Calu3 (cell line): ENCODE data around the gene DQX1. TPM values are rescaled to one million over a fixed set of nuclear protein-coding genes. Genes with fewer than 3 reads are reported as not detected.

ENCODE experiments used
- BruUV-seq: library from RNA; stranded (reverse); fragments of 400-500 nt; replicated peaks from 2 replicates; lab custom pipeline; 2021; lab: Mats Ljungman, UMichigan
- CTCF ChIA-PET: fragments of 300-600 bp; sonication (Branson Sonifier 250); formaldehyde crosslinking; loops from one replicate; lab custom pipeline; 2022; ENCODE audit warnings: antibody characterized with exemption; lab: Charles Lee
- DNase-seq: peaks from one replicate; pipeline ENCODE4 v3.0.0; 2022
- H3K27ac Mint-ChIP-seq: one replicate; pipeline ENCODE4 v1.8.0; 2022; ENCODE audit warnings: mixed read lengths; ENCODE audit not compliant: unreplicated experiment
- H3K27me3 Mint-ChIP-seq: one replicate; pipeline ENCODE4 v1.8.0; 2022; ENCODE audit warnings: mixed read lengths; ENCODE audit not compliant: unreplicated experiment
- H3K36me3 Mint-ChIP-seq: one replicate; pipeline ENCODE4 v1.8.0; 2022; ENCODE audit warnings: mild to moderate bottlenecking, moderate library complexity, mixed read lengths; ENCODE audit not compliant: insufficient read depth, unreplicated experiment
- H3K4me1 Mint-ChIP-seq: one replicate; pipeline ENCODE4 v1.8.0; 2022; ENCODE audit warnings: mild to moderate bottlenecking, low read depth, mixed read lengths; ENCODE audit not compliant: unreplicated experiment
- H3K4me3 Mint-ChIP-seq: one replicate; pipeline ENCODE4 v1.8.0; 2022; ENCODE audit warnings: mild to moderate bottlenecking, low read depth, moderate library complexity, mixed read lengths; ENCODE audit not compliant: unreplicated experiment
- H3K9me3 Mint-ChIP-seq: one replicate; pipeline ENCODE4 v1.8.0; 2022; ENCODE audit warnings: low read depth, mixed read lengths; ENCODE audit not compliant: unreplicated experiment
- intact Hi-C: fragments of 100-400 bp; cut with micrococcal nuclease; formaldehyde crosslinking; loops from one replicate; pipeline ENCODE4 v1.10.0; 2022; ENCODE audit not compliant: unreplicated experiment
- total RNA-seq: library from RNA; stranded (reverse); gene quantifications from 2 replicates; pipeline ENCODE4 v1.2.3, GENCODE V29; 2022
- TF ChIP-seq, protein P1 (sequence below): fragments of 200-600 bp; IDR thresholded peaks from one replicate; pipeline ENCODE4 v1.8.0; 2022; ENCODE audit warnings: antibody characterized with exemption; ENCODE audit not compliant: unreplicated experiment

DQX1 gene
- total RNA-seq, 1 experiment from 2014 or later: 0.14 TPM

DNA sequence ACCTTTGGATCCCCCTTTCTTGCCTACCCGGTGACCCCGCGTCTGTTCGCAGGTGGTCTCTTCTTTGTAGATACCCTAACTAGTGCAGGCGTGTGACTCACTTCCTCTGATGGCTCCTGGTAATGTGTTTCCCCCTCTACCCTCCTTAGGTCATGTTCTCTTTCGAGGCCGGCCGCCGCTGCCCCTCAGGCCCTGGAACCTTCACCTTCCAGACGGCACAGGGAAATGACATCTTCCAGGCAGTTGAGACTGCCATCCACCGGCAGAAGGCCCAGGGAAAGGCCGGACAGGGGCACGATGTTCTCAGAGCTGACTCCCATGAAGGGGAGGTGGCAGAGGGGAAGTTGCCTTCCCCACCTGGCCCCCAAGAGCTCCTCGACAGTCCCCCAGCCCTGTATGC is 30.1 kb upstream of the DQX1 start:
- H3K27ac Mint-ChIP-seq: no peak overlapping the region
- H3K4me1 Mint-ChIP-seq: peaks cover 18% of the 10 kb centered on the region
- DNase-seq: no peak
- TF ChIP-seq, protein P1, sequence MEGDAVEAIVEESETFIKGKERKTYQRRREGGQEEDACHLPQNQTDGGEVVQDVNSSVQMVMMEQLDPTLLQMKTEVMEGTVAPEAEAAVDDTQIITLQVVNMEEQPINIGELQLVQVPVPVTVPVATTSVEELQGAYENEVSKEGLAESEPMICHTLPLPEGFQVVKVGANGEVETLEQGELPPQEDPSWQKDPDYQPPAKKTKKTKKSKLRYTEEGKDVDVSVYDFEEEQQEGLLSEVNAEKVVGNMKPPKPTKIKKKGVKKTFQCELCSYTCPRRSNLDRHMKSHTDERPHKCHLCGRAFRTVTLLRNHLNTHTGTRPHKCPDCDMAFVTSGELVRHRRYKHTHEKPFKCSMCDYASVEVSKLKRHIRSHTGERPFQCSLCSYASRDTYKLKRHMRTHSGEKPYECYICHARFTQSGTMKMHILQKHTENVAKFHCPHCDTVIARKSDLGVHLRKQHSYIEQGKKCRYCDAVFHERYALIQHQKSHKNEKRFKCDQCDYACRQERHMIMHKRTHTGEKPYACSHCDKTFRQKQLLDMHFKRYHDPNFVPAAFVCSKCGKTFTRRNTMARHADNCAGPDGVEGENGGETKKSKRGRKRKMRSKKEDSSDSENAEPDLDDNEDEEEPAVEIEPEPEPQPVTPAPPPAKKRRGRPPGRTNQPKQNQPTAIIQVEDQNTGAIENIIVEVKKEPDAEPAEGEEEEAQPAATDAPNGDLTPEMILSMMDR: no peak
- H3K4me3 Mint-ChIP-seq: no peak overlapping the region
- CTCF ChIA-PET: no interaction called here
- no peaks in the 10 kb centered on the region for H3K9me3 Mint-ChIP-seq
- H3K36me3 Mint-ChIP-seq: peaks cover 24% of the 10 kb centered on the region
- no TSS peak for BruUV-seq
- intact Hi-C loops: no loop called here
- peaks cover 17% of the 10 kb centered on the region for H3K27me3 Mint-ChIP-seq

DNA sequence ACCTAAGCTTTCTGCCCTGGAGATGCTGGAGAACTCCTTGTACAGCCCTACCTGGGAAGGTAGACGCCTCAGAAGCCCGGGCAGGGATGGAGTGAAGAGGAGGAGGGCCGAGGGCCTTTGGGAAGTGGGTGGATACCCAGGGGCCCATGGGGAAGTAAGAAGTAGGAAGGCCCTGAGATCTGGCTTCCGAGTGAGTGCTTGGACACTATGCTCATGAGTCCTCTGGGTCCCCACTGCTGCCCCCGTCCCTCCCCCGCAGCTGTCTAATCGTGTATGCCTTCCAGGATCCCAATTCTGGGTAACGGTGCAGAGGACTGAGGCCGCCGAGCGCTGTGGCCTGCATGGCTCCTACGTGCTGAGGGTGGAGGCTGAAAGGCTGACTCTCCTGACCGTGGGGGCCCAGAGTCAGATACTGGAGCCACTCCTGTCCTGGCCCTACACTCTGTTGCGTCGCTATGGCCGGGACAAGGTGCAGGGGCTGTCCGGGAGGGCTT is 29.6 kb upstream of the DQX1 start:
- Mint-ChIP-seq H3K4me1 (peaks cover 18% of the 10 kb centered on the region), H3K4me3 (peak overlapping the region; percentile 36), H3K9me3 (no peaks in the 10 kb centered on the region), H3K27ac (no peak overlapping the region), H3K36me3 (peaks cover 24% of the 10 kb centered on the region), H3K27me3 (peaks cover 12% of the 10 kb centered on the region)
- DNase-seq: no peak
- CTCF ChIA-PET: no interaction called here
- BruUV-seq: no TSS peak
- intact Hi-C loops: no loop called here
- TF ChIP-seq, protein P1: no peak

DNA sequence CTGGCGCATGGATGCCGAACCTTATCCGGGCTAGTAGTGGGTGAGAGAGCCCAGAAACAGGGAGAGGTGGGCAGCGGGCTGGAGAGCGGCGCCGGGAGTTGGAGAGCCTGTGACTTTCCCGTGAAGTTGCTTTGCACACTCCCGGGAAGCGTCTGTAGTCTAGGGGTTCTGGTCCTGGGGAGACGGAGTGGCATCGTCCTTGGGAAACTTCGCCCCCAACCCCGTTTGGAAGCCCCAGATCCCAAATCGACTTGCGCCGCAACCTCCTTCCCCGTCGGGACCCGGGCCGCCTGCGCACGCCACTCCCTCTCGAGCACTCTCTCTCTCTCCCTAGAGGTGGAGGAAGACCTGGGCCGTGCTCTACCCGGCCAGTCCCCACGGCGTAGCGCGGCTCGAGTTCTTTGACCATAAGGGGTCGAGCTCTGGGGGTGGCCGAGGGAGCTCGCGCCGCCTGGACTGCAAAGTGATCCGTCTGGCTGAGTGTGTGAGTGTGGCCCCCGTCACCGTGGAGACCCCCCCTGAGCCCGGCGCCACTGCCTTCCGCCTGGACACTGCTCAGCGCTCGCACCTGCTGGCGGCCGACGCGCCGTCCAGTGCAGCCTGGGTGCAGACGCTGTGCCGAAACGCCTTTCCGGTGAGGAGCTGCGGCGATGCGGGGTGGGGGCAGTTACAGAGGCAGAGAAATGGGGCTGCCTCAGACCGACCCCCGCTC is 28.9 kb upstream of the DQX1 start:
- CTCF ChIA-PET: no interaction called here
- TF ChIP-seq, protein P1: no peak
- intact Hi-C loops: no loop called here

DNA sequence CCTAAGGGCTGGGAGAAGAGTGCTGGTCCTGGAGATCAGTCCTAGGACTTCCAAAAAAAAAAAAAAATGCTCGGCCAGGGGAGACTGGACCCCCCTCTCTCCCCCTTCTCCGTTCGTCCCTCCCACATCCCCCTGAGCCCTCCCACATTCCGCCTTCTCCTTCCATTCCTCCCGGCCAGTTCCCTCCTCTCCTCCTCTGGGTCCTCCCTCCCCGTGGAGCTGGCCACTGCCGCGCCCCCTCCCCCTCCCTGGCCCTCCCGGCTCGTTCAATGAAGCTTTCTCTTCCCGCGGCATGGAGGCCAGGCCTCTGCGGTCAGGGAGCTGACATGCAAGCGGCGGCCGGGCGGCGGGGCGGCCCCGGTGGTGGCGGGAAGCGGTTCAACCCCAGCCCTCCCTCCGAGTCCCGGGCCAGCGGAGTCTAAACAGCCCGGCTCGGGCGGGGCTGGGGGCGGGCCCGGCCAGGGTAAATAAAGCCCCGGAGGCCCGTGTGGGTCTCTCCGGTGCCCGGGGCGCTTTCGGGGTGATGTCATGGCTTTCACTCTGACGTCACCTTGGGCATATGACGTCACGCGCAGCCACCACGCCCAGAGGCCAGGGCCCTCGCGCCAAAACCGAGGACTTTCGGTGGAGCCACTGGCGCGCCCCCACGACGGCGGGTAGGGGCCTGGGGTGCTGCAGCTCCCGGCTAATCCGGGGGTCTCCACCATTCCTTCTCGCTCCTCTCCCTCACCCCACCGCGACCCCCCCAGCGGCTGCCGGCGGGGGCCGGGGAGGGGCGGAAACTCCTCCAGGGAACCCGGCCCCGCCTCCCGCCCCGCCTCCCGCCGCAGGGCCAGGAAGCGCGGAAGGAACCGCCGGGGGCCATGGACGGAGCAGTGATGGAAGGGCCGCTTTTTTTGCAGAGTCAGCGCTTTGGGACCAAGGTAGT is 28.1 kb upstream of the DQX1 start, which contains the start of the genes DOK1 and LOXL3:
Gene DOK1 (plus strand): TSS at position 829 of the 928 bp plus-strand sequence. CDS start 35 bp downstream, at position 864.
Gene LOXL3 (minus strand): TSS at position 51 of the 928 bp plus-strand sequence. CDS start 1,308 bp downstream, outside the sequence.
- TF ChIP-seq, protein P1: no peak
- peaks cover 32% of the 10 kb centered on the region for H3K36me3 Mint-ChIP-seq
- no peaks in the 10 kb centered on the region for H3K9me3 Mint-ChIP-seq
- H3K27me3 Mint-ChIP-seq: no peaks in the 10 kb centered on the region
- no TSS peak for BruUV-seq
- CTCF ChIA-PET: interaction anchor here (0.6 to 0.7 kb wide), 4 partner anchors 24 to 1459 kb away, joined by 3 to 8 read pairs (median 4); no protein-coding TSS in a partner anchor
- H3K4me1 Mint-ChIP-seq: peaks cover 27% of the 10 kb centered on the region
- peak; percentile 61 for DNase-seq
- intact Hi-C loops: no loop called here
- H3K4me3 Mint-ChIP-seq: peak within 1 kb of the TSS; percentile 46
- H3K27ac Mint-ChIP-seq: peak within 1 kb of the TSS; percentile 1

More for the DNA sequence above, 28.9 kb upstream of the DQX1 start:
- peaks cover 19% of the 10 kb centered on the region for H3K4me1 Mint-ChIP-seq
- no peak overlapping the region for H3K27ac Mint-ChIP-seq
- H3K4me3 Mint-ChIP-seq: peak overlapping the region; percentile 46
- BruUV-seq: no TSS peak
- no peaks in the 10 kb centered on the region for H3K9me3 Mint-ChIP-seq
- no peak for DNase-seq
- peaks cover 5% of the 10 kb centered on the region for H3K27me3 Mint-ChIP-seq
- peaks cover 24% of the 10 kb centered on the region for H3K36me3 Mint-ChIP-seq
